GM15510 (cell line): ENCODE data around the gene RENBP.

ENCODE experiments used
- POLR2A ChIP-seq: IDR thresholded peaks from 3 replicates; pipeline ENCODE4 v1.6.1; 2011; ENCODE audit warnings: borderline replicate concordance; ENCODE audit not compliant: insufficient read length; ENCODE audit errors: extremely low read depth

RENBP gene

GRCh38 chrX:153950127-153950526, 5.7 kb upstream of the RENBP start:
- no peak for TF ChIP-seq POLR2A

GRCh38 chrX:153948847-153949805, 4.7 kb upstream of the RENBP start:
- TF ChIP-seq POLR2A, result no peak

GRCh38 chrX:153948002-153948466, 3.6 kb upstream of the RENBP start:
- no peak for TF ChIP-seq POLR2A

DNA sequence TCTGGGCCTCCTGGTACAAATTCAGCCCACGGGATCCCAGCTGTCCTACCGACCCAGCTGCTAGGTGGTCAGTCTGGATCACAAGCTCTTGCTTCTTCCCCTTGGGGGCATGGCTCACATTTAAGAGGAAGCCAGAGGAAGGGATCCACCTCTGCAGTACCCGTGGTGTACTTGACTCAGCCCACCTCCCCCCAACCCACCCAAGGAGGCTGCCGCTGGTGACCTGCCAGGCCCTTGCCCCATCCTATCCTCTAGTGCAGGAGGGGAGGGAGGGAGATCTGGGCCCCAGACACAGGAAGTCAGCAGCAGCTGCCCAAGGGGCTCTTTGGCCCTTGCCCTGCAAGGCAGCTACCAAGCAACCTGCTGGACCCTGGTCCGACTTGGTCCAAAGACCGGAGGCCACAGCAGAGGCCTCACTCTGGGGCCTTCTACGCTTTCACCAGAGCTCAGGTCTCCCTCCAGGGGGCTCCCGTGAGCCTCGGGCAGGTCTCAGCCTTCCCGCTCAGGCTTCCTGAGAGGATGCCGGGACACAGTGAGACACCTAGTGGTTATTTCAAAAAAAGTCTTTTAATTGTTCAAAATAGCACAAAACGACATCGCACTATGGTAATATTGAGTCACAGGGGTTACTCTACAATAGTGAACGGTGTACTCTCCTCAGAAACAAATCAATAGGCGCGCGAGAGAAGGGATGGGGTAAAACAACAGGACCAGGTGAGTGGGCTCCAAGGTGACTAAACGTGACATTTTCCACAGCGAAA, 2.7 kb upstream of the RENBP start:
- TF ChIP-seq POLR2A, result no peak

GRCh38 chrX:153945956-153946943, 1.8 kb upstream of the RENBP start:
- TF ChIP-seq POLR2A, result no peak

- TF ChIP-seq POLR2A, result no peak
Observed at GRCh38 chrX:153944800-153945150, 332 bp upstream of the RENBP start.

GRCh38 chrX:153941336-153942252, 2.8 kb downstream of the RENBP start:
- TF ChIP-seq POLR2A, result no peak

DNA sequence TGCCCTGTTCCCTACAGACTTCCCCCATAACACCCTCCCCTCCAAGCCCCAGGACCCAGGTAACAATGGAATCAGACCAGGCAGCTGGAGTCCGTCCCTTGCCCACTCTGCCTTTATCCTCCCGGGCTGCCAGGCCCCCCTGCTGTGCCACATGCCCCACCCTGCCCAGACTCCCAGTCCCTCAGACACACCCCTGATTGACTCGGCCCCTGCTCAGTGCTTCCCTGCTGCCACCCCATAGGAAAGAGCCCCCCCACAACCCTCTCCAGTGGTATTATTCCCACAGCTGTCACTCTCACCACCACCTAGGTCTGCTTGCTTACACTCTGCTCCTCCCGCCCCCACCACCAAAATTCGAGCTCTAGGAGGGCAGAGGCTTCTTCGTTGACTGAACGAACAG, 4.9 kb downstream of the RENBP start:
- no peak for TF ChIP-seq POLR2A

DNA sequence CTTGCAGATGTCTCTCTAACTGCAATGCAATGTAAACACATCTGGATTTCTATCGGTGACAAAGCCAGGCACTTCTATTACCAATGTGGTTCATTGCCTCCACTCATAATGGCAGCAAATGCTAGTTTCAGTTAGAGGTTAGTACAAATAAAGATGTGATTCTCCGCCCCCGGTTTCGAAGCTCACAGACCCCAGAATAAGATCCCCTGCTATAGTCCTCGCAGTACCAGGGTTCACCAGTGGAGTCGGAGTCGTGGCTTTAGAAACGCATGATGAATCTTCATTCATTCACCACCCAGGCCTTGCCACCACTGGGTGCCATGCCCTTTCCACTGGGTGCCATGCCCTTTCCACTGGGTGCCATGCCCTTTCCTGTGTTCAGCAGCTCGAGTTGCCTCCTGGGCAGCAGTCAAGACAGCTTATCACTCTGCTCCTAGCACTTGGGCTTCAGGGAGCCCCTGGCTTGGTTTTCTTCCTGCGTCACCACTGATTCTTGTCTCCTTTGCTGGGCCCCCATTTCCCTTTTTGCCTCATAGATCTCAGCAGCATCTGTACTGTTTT, 6.1 kb downstream of the RENBP start:
- TF ChIP-seq POLR2A, result no peak

DNA sequence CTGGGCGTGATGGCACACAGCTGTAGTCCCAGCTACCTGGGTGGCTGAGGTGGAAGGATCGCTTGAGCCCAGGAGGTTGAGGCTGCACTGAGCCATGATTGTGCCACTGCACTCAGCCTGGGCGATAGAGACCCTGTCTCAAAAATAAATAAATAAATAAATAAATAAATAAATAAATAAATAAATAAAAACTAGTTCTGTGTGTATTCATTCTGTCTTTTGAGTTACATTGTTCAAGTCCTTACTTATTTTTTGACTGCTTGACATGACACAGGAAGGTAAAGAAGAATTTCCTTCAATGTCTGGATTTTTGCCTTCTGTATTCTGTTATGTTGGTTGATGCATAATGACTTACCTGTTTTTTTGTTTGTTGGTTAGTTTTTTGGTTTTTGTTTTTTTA, 7.4 kb downstream of the RENBP start:
- TF ChIP-seq POLR2A, result no peak

- no peak for TF ChIP-seq POLR2A
Observed at GRCh38 chrX:153935326-153935851, 9.1 kb downstream of the RENBP start.

DNA sequence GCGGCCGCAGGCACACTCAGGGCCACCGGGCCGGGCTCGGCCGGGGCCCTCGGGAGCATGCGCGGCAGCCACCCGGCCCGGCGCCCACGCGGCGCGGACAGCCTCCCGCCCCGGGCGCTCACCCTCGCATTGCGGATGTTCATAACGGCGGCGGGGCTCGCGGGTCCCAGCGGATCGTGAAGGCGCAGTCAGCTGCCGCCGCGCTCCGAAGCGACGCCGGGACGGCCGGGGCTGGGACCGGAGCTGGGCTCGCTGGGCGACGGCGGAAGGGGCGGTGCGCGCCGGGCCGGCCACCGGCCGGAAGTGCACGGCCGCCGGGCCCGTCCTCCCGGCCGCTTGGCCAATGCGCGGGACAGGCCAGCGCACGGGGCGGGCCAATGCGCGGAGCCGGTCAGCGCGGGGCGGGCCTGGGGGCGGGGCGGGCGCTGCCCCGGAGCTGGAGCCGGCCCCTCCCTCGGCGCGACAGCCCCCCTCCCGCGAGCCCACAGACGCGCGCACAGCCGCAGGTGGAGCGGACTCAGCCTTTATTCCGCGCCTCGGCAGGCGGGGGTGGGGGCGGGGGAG, 9.6 kb downstream of the RENBP start, which contains the start of gene NAA10:
NAA10 (minus strand) TSS at position 276 of the 564 bp plus-strand sequence; CDS start at position 143, 133 bp downstream.
- TF ChIP-seq POLR2A, result peak; percentile 57
